Uterus (tissue), 4 donors: ENCODE data around the gene CIB2. TPM values are rescaled to one million over a fixed set of nuclear protein-coding genes. Genes with fewer than 3 reads are reported as not detected.

Experiments used
- DNase-seq, 2 donors: peaks; one replicate each; pipeline ENCODE4 v3.0.0-alpha.2; 2019 to 2020
- H3K27ac ChIP-seq, 2 donors: fragments of 200-600 bp; sonication (generic); 1 replicate in 1 of 2; 2 replicates in 1 of 2; pipeline ENCODE4 v1.5.1; 2016 to 2018
- H3K27me3 ChIP-seq, 2 donors: fragments of 200-600 bp; sonication (generic); one replicate each; pipeline ENCODE4 v1.5.1; 2018 to 2019; ENCODE audit warnings: control low read depth in 1 of 2
- H3K36me3 ChIP-seq, 2 donors: fragments of 200-600 bp; sonication (generic); one replicate each; pipeline ENCODE4 v1.5.1; 2019; ENCODE audit warnings: control low read depth in 1 of 2
- H3K4me1 ChIP-seq, 2 donors: fragments of 200-600 bp; sonication (generic); one replicate each; pipeline ENCODE4 v1.5.1; 2018 to 2019; ENCODE audit warnings: control low read depth in 1 of 2
- H3K4me3 ChIP-seq, 2 donors: fragments of 200-600 bp; sonication (generic); 1 replicate in 1 of 2; 2 replicates in 1 of 2; pipeline ENCODE4 v1.5.1; 2018 to 2019; ENCODE audit warnings: mild to moderate bottlenecking in 1 of 2
- H3K9me3 ChIP-seq, 2 donors: fragments of 200-600 bp; sonication (generic); one replicate each; pipeline ENCODE4 v1.5.1; 2019; ENCODE audit warnings: control low read depth in 1 of 2
- CTCF ChIP-seq, 4 experiments: fragments of 200-600 bp in 2 of 4; fragments of 450-650 bp in 2 of 4; sonication (generic) in 2 of 4; IDR thresholded peaks; one replicate each; pipeline ENCODE4 v1.5.1; 2016 to 2019; ENCODE audit warnings: antibody characterized with exemption in 4 of 4, mild to moderate bottlenecking in 2 of 4, moderate library complexity in 1 of 4
- POLR2A ChIP-seq, 2 donors: fragments of 450-650 bp; IDR thresholded peaks; one replicate each; pipeline ENCODE4 v1.6.1; 2016; ENCODE audit warnings: antibody characterized with exemption in 2 of 2, mild to moderate bottlenecking in 1 of 2, moderate library complexity in 1 of 2
- intact Hi-C: fragments of 100-400 bp; cut with DNase I; formaldehyde crosslinking; loops from one replicate; pipeline ENCODE4 v1.15.1; 2023; ENCODE audit warnings: low total_unique reads
- total RNA-seq, 4 donors: library from RNA; depleted of rRNA in 3 of 4; stranded (reverse); fragments of >200 nt in 3 of 4; gene quantifications; one replicate each; pipeline versions ENCODE4 v1.1.0 to v1.2.4, GENCODE V29; 2014 to 2023
- donor health status: DM: yes; HTN: yes; CAD: no.

Gene CIB2
- total RNA-seq, 4 donors from 2014 or later = 4.4 to 11.3 (median 7.8) TPM

GRCh38 chr15:78104119-78104479 lies 27.1 kb downstream of the CIB2 start:
- TF ChIP-seq CTCF (IDR thresholded peaks at IDR 0.05) = no peak
- no peak for TF ChIP-seq POLR2A (IDR thresholded peaks at IDR 0.05)
- no peak overlapping the region for H3K4me3 ChIP-seq
- H3K4me1 ChIP-seq = no peaks in the 10 kb centered on the region
- DNase-seq = no peak
- H3K9me3 ChIP-seq = no peaks in the 10 kb centered on the region
- H3K27me3 ChIP-seq = no peaks in the 10 kb centered on the region
- intact Hi-C loops = no loop called here
- no peaks in the 10 kb centered on the region for H3K36me3 ChIP-seq
- H3K27ac ChIP-seq = no peak overlapping the region

- Histone ChIP-seq H3K4me1 (no peaks in the 10 kb centered on the region), H3K27me3 (no peaks in the 10 kb centered on the region), H3K9me3 (no peaks in the 10 kb centered on the region), H3K27ac (no peak overlapping the region), H3K4me3 (no peak overlapping the region), H3K36me3 (no peaks in the 10 kb centered on the region)
- DNase-seq = no peak
- intact Hi-C loops = no loop called here
- TF ChIP-seq CTCF (IDR thresholded peaks at IDR 0.05) (no peak), POLR2A (IDR thresholded peaks at IDR 0.05) (no peak)
Observed at GRCh38 chr15:78103406-78104118, 27.7 kb downstream of the CIB2 start.

GRCh38 chr15:78102741-78103140 lies 28.5 kb downstream of the CIB2 start:
- TF ChIP-seq CTCF (IDR thresholded peaks at IDR 0.05) (no peak), POLR2A (IDR thresholded peaks at IDR 0.05) (no peak)
- Histone ChIP-seq H3K9me3 (no peaks in the 10 kb centered on the region), H3K27ac (no peak overlapping the region), H3K4me1 (no peaks in the 10 kb centered on the region), H3K4me3 (no peak overlapping the region), H3K27me3 (no peaks in the 10 kb centered on the region), H3K36me3 (no peaks in the 10 kb centered on the region)
- DNase-seq = no peak
- intact Hi-C loops = no loop called here

- intact Hi-C loops = no loop called here
- DNase-seq = no peak
- no peaks in the 10 kb centered on the region for H3K4me1 ChIP-seq
- TF ChIP-seq POLR2A (IDR thresholded peaks at IDR 0.05) = no peak
- no peak for TF ChIP-seq CTCF (IDR thresholded peaks at IDR 0.05)
- H3K36me3 ChIP-seq = no peaks in the 10 kb centered on the region
- H3K9me3 ChIP-seq = no peaks in the 10 kb centered on the region
- H3K4me3 ChIP-seq = no peak overlapping the region
- H3K27ac ChIP-seq = no peak overlapping the region
- H3K27me3 ChIP-seq = no peaks in the 10 kb centered on the region
Observed at GRCh38 chr15:78102211-78102610, 29.0 kb downstream of the CIB2 start.

GRCh38 chr15:78101423-78102105 lies 29.7 kb downstream of the CIB2 start:
- intact Hi-C loops = no loop called here
- no peaks in the 10 kb centered on the region for H3K4me1 ChIP-seq
- H3K27me3 ChIP-seq = no peaks in the 10 kb centered on the region
- H3K36me3 ChIP-seq = no peaks in the 10 kb centered on the region
- no peak overlapping the region for H3K4me3 ChIP-seq
- TF ChIP-seq POLR2A (IDR thresholded peaks at IDR 0.05) (no peak), CTCF (IDR thresholded peaks at IDR 0.05) (no peak)
- DNase-seq = no peak
- H3K27ac ChIP-seq = no peak overlapping the region
- no peaks in the 10 kb centered on the region for H3K9me3 ChIP-seq
